Esophagus muscularis mucosa (tissue), 3 donors: Measurements from ENCODE around the gene CD2AP.

Experiments used
- POLR2A ChIP-seq: fragments of 450-650 bp; IDR thresholded peaks from one replicate; pipeline ENCODE4 v1.6.1; 2017; ENCODE audit warnings: antibody characterized with exemption, moderate library complexity, mild to moderate bottlenecking, low read depth
- TF ChIP-seq, protein P1 (sequence below), 3 experiments: fragments of 200-600 bp in 2 of 3; fragments of 450-650 bp in 1 of 3; sonication (generic) in 2 of 3; IDR thresholded peaks; one replicate each; pipeline ENCODE4 v1.5.1; 2017 to 2019; ENCODE audit warnings: antibody characterized with exemption in 3 of 3, mild to moderate bottlenecking in 2 of 3, moderate library complexity in 1 of 3

DNA sequence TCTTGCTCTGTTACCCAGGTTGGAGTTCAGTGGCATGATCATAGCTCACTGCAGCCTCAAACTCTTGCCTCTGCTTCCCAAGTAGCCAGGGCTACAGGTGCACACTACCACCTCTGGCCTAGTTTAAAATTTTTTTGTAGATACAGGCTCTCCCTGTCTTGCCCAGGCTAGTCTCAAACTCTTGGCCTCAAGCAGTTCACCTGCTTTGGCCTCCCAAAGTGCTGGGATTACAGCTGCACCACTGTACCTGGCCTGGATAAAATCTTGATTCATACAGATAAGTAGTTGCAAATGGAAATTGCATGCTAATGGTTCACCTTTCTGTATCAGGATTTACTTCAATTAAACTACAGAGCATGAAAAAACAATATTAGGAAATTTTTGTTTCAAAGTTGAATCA is 4.2 kb downstream of the CD2AP start:
- TF ChIP-seq, protein P1, sequence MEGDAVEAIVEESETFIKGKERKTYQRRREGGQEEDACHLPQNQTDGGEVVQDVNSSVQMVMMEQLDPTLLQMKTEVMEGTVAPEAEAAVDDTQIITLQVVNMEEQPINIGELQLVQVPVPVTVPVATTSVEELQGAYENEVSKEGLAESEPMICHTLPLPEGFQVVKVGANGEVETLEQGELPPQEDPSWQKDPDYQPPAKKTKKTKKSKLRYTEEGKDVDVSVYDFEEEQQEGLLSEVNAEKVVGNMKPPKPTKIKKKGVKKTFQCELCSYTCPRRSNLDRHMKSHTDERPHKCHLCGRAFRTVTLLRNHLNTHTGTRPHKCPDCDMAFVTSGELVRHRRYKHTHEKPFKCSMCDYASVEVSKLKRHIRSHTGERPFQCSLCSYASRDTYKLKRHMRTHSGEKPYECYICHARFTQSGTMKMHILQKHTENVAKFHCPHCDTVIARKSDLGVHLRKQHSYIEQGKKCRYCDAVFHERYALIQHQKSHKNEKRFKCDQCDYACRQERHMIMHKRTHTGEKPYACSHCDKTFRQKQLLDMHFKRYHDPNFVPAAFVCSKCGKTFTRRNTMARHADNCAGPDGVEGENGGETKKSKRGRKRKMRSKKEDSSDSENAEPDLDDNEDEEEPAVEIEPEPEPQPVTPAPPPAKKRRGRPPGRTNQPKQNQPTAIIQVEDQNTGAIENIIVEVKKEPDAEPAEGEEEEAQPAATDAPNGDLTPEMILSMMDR (IDR thresholded peaks at IDR 0.05), result no peak
- TF ChIP-seq POLR2A, result no peak
